ENCODE measurements around the gene TSPAN17. TPM values are rescaled to one million over a fixed set of nuclear protein-coding genes. Genes with fewer than 3 reads are reported as not detected.
A peak's percentile ranks its signal among the peaks of the same experiment; 100 is the strongest.

The TSPAN17 gene
- total and polyA plus RNA-seq, 2 donors from 2014 or later: 32.1 to 34.3 TPM

- no peak overlapping the region for H3K9ac ChIP-seq (ENCODE audit: low read length in 3 of 3)
- H3K4me3 ChIP-seq (ENCODE audit: low read length in 3 of 3): no peak overlapping the region
- peaks cover 0 to 3% (median 0%) of the 10 kb centered on the region in 3 donors for H3K4me1 ChIP-seq (ENCODE audit: control insufficient read depth in 2 of 3, insufficient read depth in 2 of 3, low read depth in 1 of 3, low read length in 3 of 3)
- FAIRE-seq (no peak), DNase-seq (peak; percentile 83 to 91 (median 86))
- intact Hi-C loops (cut with DNase I): no loop called here
- H3K9me3 ChIP-seq (ENCODE audit: control insufficient read depth in 2 of 3, insufficient read depth in 1 of 3, low read length in 3 of 3): no peaks in the 10 kb centered on the region
- no peak for TF ChIP-seq CTCF (IDR thresholded peaks at IDR 0.05; ENCODE audit: borderline replicate concordance, extremely low read depth, insufficient read depth)
- no peak overlapping the region for H3K27ac ChIP-seq (ENCODE audit: low read depth in 2 of 2, low read length in 2 of 2)
- H3K27me3 ChIP-seq (ENCODE audit: control insufficient read depth, insufficient read depth, low read length): peaks cover 4% of the 10 kb centered on the region
- H3K36me3 ChIP-seq (ENCODE audit: control insufficient read depth in 2 of 3, insufficient read depth in 3 of 3, low read length in 3 of 3): no peaks in the 10 kb centered on the region
Measured at GRCh38 chr5:176611435-176611834, 35.8 kb upstream of the TSPAN17 start.

DNA sequence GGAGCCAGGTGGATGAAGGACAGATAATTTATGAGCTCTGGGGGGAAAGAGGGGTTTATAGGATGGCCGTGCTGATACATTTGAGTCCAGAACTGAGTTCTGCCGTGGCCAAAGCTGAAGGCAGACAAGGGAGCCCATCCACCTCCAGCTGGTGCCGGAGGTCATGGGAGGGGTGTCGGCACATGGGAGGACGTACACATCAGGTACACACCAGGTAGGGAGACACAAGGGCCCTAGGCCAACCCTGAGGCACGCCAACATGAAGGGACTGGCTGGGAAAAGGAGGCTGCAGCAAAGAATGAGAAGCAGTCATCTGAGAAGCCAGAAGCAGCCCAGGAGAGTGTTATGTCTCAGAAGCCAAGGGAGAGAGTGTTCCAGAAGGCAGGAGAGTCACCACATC lies 35.3 kb upstream of the TSPAN17 start:
- no peak for FAIRE-seq

GRCh38 chr5:176612855-176613254 lies 34.4 kb upstream of the TSPAN17 start:
- H3K9me3 ChIP-seq (ENCODE audit: control insufficient read depth in 2 of 3, insufficient read depth in 1 of 3, low read length in 3 of 3): no peaks in the 10 kb centered on the region
- H3K27ac ChIP-seq (ENCODE audit: low read depth in 2 of 2, low read length in 2 of 2): no peak overlapping the region
- H3K36me3 ChIP-seq (ENCODE audit: control insufficient read depth in 2 of 3, insufficient read depth in 3 of 3, low read length in 3 of 3): no peaks in the 10 kb centered on the region
- H3K9ac ChIP-seq (ENCODE audit: low read length in 3 of 3): no peak overlapping the region
- FAIRE-seq (no peak), DNase-seq (no peak)
- no peak for TF ChIP-seq CTCF (IDR thresholded peaks at IDR 0.05; ENCODE audit: borderline replicate concordance, extremely low read depth, insufficient read depth)
- H3K4me1 ChIP-seq (ENCODE audit: control insufficient read depth in 2 of 3, insufficient read depth in 2 of 3, low read depth in 1 of 3, low read length in 3 of 3): peaks cover 0 to 3% (median 0%) of the 10 kb centered on the region in 3 donors
- intact Hi-C loops (cut with DNase I): no loop called here
- peaks cover 4% of the 10 kb centered on the region for H3K27me3 ChIP-seq (ENCODE audit: control insufficient read depth, insufficient read depth, low read length)
- H3K4me3 ChIP-seq (ENCODE audit: low read length in 3 of 3): no peak overlapping the region

More for the DNA sequence above, 35.3 kb upstream of the TSPAN17 start:
- H3K9me3 ChIP-seq (ENCODE audit: control insufficient read depth in 2 of 3, insufficient read depth in 1 of 3, low read length in 3 of 3): no peaks in the 10 kb centered on the region
- H3K27ac ChIP-seq (ENCODE audit: low read depth in 2 of 2, low read length in 2 of 2): no peak overlapping the region
- peak in 1 of 5 donors; percentile 57 for DNase-seq
- no peak overlapping the region for H3K9ac ChIP-seq (ENCODE audit: low read length in 3 of 3)
- TF ChIP-seq CTCF (IDR thresholded peaks at IDR 0.05; ENCODE audit: borderline replicate concordance, extremely low read depth, insufficient read depth): no peak
- peaks cover 4% of the 10 kb centered on the region for H3K27me3 ChIP-seq (ENCODE audit: control insufficient read depth, insufficient read depth, low read length)
- H3K4me3 ChIP-seq (ENCODE audit: low read length in 3 of 3): no peak overlapping the region
- no peaks in the 10 kb centered on the region for H3K36me3 ChIP-seq (ENCODE audit: control insufficient read depth in 2 of 3, insufficient read depth in 3 of 3, low read length in 3 of 3)
- intact Hi-C loops (cut with DNase I): no loop called here
- H3K4me1 ChIP-seq (ENCODE audit: control insufficient read depth in 2 of 3, insufficient read depth in 2 of 3, low read depth in 1 of 3, low read length in 3 of 3): peaks cover 0 to 3% (median 0%) of the 10 kb centered on the region in 3 donors
